ENCODE measurements around the gene PHLDA2.

The PHLDA2 gene

DNA sequence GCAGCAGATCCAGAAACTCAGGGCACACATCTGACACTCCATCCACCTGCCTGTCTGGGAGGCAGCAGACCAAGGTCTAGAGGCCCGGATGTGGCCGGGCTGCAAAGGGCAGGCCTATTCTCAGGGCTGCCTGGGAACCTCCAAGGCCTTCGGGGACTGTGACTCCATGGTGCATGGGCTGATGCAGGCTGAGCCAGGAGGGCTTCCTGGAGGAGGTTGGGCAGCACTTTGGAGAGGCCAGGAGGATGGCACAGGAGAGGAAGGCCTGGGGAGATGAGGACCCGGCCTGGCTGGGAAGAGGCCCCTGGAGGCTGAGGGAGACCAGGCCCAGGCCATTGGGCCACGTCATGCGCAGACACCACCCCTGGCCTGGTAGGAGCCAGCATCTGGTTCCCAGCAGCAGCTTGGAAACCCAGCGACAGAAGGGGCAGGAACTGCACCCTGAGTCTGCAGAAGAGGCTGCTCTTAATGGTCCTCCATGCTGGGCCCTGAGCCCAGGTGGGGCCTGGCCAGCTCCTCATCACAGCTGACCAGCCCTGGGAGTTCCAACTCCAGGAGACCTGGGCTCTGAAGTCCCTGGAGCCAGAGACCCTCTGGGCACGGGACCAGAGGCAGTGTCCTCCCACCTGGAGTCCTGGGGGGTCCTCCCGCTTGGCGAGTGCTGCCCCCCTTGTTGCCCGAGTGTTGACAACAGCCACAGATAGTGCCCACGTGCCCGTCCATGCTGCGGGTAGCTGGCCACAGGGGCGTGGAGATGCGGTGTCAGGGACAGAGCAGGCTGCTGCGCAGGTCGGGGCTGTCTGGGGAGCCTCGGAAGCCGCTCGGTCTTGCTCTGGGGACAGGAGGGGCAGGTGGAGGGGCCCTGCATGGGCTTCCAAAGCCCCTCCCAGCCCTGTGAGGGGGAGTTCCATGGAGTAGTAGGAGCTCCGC, 5.5 kb downstream of the PHLDA2 start:
- H3K4me3 ChIP-seq (ENCODE audit: low read length), result no peak overlapping the region
- no peak overlapping the region for H3K9ac ChIP-seq (ENCODE audit: low read length)
- no peaks in the 10 kb centered on the region for H3K9me3 ChIP-seq (ENCODE audit: control insufficient read depth, low read length)
- peaks cover 36% of the 10 kb centered on the region for H3K4me1 ChIP-seq (ENCODE audit: control insufficient read depth, insufficient read depth, low read length)
- H3K36me3 ChIP-seq (ENCODE audit: control insufficient read depth, insufficient read depth, low read length), result no peaks in the 10 kb centered on the region
- no peaks in the 10 kb centered on the region for H3K27me3 ChIP-seq (ENCODE audit: control insufficient read depth, insufficient read depth, low read length)

DNA sequence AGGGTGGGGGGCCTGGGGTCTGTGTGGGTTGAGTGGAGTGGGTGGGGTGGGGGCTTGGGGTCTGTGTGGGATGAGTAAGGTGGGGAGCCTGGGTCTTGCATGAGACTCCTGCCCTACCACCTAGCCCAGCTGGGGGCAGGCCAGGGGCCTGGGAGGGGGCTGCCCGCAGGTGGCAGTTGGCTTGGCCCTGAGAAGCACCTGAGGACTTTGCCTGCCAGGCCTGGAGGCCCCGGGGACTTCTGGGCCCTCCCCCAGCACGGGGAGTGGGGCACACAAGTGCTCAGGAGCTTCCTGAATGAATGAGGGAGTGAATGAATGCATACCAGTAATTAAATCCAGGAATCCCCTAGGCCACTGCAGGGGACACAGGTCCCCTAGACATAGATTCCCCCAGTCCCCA, 6.6 kb downstream of the PHLDA2 start:
- H3K27me3 ChIP-seq (ENCODE audit: control insufficient read depth, insufficient read depth, low read length), result no peaks in the 10 kb centered on the region
- peaks cover 30% of the 10 kb centered on the region for H3K4me1 ChIP-seq (ENCODE audit: control insufficient read depth, insufficient read depth, low read length)
- H3K4me3 ChIP-seq (ENCODE audit: low read length), result no peak overlapping the region
- no peaks in the 10 kb centered on the region for H3K36me3 ChIP-seq (ENCODE audit: control insufficient read depth, insufficient read depth, low read length)
- no peaks in the 10 kb centered on the region for H3K9me3 ChIP-seq (ENCODE audit: control insufficient read depth, low read length)
- no peak overlapping the region for H3K9ac ChIP-seq (ENCODE audit: low read length)

GRCh38 chr11:2921742-2922493, 7.3 kb downstream of the PHLDA2 start:
- no peaks in the 10 kb centered on the region for H3K27me3 ChIP-seq (ENCODE audit: control insufficient read depth, insufficient read depth, low read length)
- peaks cover 23% of the 10 kb centered on the region for H3K4me1 ChIP-seq (ENCODE audit: control insufficient read depth, insufficient read depth, low read length)
- no peaks in the 10 kb centered on the region for H3K36me3 ChIP-seq (ENCODE audit: control insufficient read depth, insufficient read depth, low read length)
- H3K9ac ChIP-seq (ENCODE audit: low read length), result no peak overlapping the region
- H3K4me3 ChIP-seq (ENCODE audit: low read length), result no peak overlapping the region
- no peaks in the 10 kb centered on the region for H3K9me3 ChIP-seq (ENCODE audit: control insufficient read depth, low read length)

GRCh38 chr11:2921261-2921660, 8.0 kb downstream of the PHLDA2 start:
- Histone ChIP-seq H3K9me3 (ENCODE audit: control insufficient read depth, low read length) (no peaks in the 10 kb centered on the region), H3K27me3 (ENCODE audit: control insufficient read depth, insufficient read depth, low read length) (no peaks in the 10 kb centered on the region), H3K4me1 (ENCODE audit: control insufficient read depth, insufficient read depth, low read length) (peaks cover 17% of the 10 kb centered on the region), H3K36me3 (ENCODE audit: control insufficient read depth, insufficient read depth, low read length) (no peaks in the 10 kb centered on the region), H3K4me3 (ENCODE audit: low read length) (no peak overlapping the region), H3K9ac (ENCODE audit: low read length) (no peak overlapping the region)

DNA sequence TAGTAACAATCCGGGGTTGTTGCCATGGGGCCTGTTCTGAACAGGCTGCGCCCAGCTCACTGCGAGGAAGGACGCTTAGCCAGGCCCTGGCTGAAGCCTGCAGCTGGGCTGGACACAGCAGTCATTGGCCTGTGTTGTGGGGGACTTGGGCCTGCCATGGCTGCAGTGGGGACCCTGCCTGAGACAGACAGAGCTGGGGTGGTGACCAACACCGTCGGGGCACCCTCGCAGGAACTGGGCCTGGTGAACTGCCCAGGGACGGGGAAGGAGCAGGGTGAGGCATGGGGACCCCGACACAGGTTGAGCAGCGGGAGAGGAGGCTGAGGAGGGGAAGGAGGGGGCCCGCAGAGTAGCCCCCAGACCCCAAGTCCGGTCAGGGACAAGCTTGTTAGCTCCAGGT, 8.9 kb downstream of the PHLDA2 start:
- Histone ChIP-seq H3K4me1 (ENCODE audit: control insufficient read depth, insufficient read depth, low read length) (peaks cover 17% of the 10 kb centered on the region), H3K9ac (ENCODE audit: low read length) (no peak overlapping the region), H3K36me3 (ENCODE audit: control insufficient read depth, insufficient read depth, low read length) (no peaks in the 10 kb centered on the region), H3K27me3 (ENCODE audit: control insufficient read depth, insufficient read depth, low read length) (no peaks in the 10 kb centered on the region), H3K9me3 (ENCODE audit: control insufficient read depth, low read length) (no peaks in the 10 kb centered on the region), H3K4me3 (ENCODE audit: low read length) (no peak overlapping the region)

- H3K9ac ChIP-seq (ENCODE audit: low read length), result no peak overlapping the region
- no peaks in the 10 kb centered on the region for H3K36me3 ChIP-seq (ENCODE audit: control insufficient read depth, insufficient read depth, low read length)
- H3K4me3 ChIP-seq (ENCODE audit: low read length), result no peak overlapping the region
- no peaks in the 10 kb centered on the region for H3K27me3 ChIP-seq (ENCODE audit: control insufficient read depth, insufficient read depth, low read length)
- H3K9me3 ChIP-seq (ENCODE audit: control insufficient read depth, low read length), result no peaks in the 10 kb centered on the region
- H3K4me1 ChIP-seq (ENCODE audit: control insufficient read depth, insufficient read depth, low read length), result peaks cover 12% of the 10 kb centered on the region
Measured at GRCh38 chr11:2919837-2920236, 9.4 kb downstream of the PHLDA2 start.

GRCh38 chr11:2919188-2919587, 10.0 kb downstream of the PHLDA2 start:
- no peaks in the 10 kb centered on the region for H3K36me3 ChIP-seq (ENCODE audit: control insufficient read depth, insufficient read depth, low read length)
- no peaks in the 10 kb centered on the region for H3K27me3 ChIP-seq (ENCODE audit: control insufficient read depth, insufficient read depth, low read length)
- no peaks in the 10 kb centered on the region for H3K9me3 ChIP-seq (ENCODE audit: control insufficient read depth, low read length)
- H3K4me1 ChIP-seq (ENCODE audit: control insufficient read depth, insufficient read depth, low read length), result peaks cover 10% of the 10 kb centered on the region
- H3K4me3 ChIP-seq (ENCODE audit: low read length), result no peak overlapping the region
- no peak overlapping the region for H3K9ac ChIP-seq (ENCODE audit: low read length)

GRCh38 chr11:2917842-2918490, 11.3 kb downstream of the PHLDA2 start:
- peaks cover 17% of the 10 kb centered on the region for H3K4me1 ChIP-seq (ENCODE audit: control insufficient read depth, insufficient read depth, low read length)
- no peaks in the 10 kb centered on the region for H3K36me3 ChIP-seq (ENCODE audit: control insufficient read depth, insufficient read depth, low read length)
- no peaks in the 10 kb centered on the region for H3K9me3 ChIP-seq (ENCODE audit: control insufficient read depth, low read length)
- no peaks in the 10 kb centered on the region for H3K27me3 ChIP-seq (ENCODE audit: control insufficient read depth, insufficient read depth, low read length)
- H3K9ac ChIP-seq (ENCODE audit: low read length), result no peak overlapping the region
- H3K4me3 ChIP-seq (ENCODE audit: low read length), result no peak overlapping the region

DNA sequence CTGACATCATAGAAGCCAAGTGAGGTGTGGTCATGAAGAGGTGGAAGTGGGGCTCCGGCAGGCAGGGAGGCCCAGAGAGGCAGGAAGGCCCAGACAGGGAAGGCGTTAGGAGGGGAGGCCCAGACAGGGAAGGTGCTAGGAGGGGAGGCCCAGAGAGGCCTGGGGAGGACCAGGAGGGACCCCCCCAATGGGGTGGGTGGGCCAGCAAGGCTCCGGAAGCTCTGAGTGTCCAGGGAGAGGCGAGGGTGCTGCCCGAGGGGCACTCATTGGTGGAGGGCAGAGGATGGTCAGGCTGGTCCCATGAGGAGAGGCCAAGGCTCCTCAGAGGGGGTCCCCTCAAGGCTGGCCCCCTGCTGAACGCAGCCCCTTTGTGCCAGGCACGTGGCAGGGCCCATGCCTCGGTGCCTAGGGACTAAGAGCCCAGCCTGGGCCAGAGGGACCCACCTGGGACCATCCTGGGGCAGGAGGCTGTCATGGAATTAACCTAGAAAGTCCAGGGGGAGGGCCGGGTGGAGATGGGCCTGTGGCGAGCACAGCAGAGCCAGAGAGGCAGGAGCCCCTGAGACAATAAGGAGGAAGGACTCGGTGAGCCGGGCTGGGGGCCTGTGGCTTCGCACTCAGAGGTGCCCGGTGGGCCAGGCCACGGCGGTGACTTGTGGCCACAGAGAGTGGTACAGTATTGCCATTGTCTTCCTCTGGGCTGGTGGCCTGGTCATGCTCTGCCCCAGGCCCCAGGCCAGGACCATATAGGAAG, 12.2 kb downstream of the PHLDA2 start:
- no peak overlapping the region for H3K4me3 ChIP-seq (ENCODE audit: low read length)
- H3K27me3 ChIP-seq (ENCODE audit: control insufficient read depth, insufficient read depth, low read length), result no peaks in the 10 kb centered on the region
- no peaks in the 10 kb centered on the region for H3K9me3 ChIP-seq (ENCODE audit: control insufficient read depth, low read length)
- peaks cover 24% of the 10 kb centered on the region for H3K4me1 ChIP-seq (ENCODE audit: control insufficient read depth, insufficient read depth, low read length)
- no peak overlapping the region for H3K9ac ChIP-seq (ENCODE audit: low read length)
- H3K36me3 ChIP-seq (ENCODE audit: control insufficient read depth, insufficient read depth, low read length), result no peaks in the 10 kb centered on the region

DNA sequence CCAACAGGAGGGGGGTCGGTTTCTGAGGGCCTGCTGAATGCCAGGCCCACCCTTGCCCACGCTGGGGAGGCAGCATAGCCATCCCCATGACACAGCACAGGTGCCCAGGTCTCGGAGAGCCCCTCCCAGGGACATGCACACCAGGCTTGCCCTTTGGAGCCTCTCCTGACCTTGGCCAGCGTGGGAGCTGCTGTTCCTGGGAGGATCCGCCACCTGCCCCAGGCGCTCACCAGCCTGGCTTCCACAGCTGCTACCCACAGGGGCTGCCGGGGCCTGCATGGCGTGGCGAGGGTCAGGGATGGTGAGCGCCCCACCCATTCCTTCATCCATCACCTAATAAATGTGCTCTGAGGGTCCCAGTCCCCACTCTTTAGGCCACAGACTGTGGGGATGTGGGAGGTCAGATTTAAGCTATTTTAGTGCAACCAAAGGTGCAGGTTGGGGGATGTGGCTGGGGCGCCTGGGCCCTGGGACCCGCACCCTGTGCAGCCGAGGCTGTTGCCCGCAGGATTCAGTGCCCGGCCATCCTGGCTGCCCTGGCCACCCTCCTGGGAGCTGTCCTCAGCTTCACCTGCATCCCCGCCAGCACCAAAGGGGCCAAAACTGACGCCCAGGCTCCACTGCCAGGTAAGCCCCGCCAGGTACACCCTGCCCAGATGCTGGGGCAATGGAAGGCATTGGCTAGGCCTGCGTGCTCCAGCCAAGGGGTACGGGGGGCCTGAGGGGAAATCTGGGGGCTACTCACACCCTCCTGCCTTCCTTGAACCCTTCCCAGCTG, 12.9 kb downstream of the PHLDA2 start:
- H3K4me3 ChIP-seq (ENCODE audit: low read length), result no peak overlapping the region
- no peaks in the 10 kb centered on the region for H3K27me3 ChIP-seq (ENCODE audit: control insufficient read depth, insufficient read depth, low read length)
- H3K4me1 ChIP-seq (ENCODE audit: control insufficient read depth, insufficient read depth, low read length), result peaks cover 32% of the 10 kb centered on the region
- no peak overlapping the region for H3K9ac ChIP-seq (ENCODE audit: low read length)
- H3K36me3 ChIP-seq (ENCODE audit: control insufficient read depth, insufficient read depth, low read length), result no peaks in the 10 kb centered on the region
- H3K9me3 ChIP-seq (ENCODE audit: control insufficient read depth, low read length), result no peaks in the 10 kb centered on the region

- Histone ChIP-seq H3K27me3 (ENCODE audit: control insufficient read depth, insufficient read depth, low read length) (no peaks in the 10 kb centered on the region), H3K4me1 (ENCODE audit: control insufficient read depth, insufficient read depth, low read length) (peaks cover 40% of the 10 kb centered on the region), H3K9me3 (ENCODE audit: control insufficient read depth, low read length) (no peaks in the 10 kb centered on the region), H3K36me3 (ENCODE audit: control insufficient read depth, insufficient read depth, low read length) (no peaks in the 10 kb centered on the region), H3K9ac (ENCODE audit: low read length) (no peak overlapping the region), H3K4me3 (ENCODE audit: low read length) (no peak overlapping the region)
Measured at GRCh38 chr11:2915473-2915872, 13.7 kb downstream of the PHLDA2 start.
